ENCODE data around the gene CLCC1.
"Not testable (repeated sequence)": the region's sequence is repeated elsewhere in the genome, so short reads cannot be mapped to it uniquely, and the experiment has no call there.

CLCC1 gene, protein sequence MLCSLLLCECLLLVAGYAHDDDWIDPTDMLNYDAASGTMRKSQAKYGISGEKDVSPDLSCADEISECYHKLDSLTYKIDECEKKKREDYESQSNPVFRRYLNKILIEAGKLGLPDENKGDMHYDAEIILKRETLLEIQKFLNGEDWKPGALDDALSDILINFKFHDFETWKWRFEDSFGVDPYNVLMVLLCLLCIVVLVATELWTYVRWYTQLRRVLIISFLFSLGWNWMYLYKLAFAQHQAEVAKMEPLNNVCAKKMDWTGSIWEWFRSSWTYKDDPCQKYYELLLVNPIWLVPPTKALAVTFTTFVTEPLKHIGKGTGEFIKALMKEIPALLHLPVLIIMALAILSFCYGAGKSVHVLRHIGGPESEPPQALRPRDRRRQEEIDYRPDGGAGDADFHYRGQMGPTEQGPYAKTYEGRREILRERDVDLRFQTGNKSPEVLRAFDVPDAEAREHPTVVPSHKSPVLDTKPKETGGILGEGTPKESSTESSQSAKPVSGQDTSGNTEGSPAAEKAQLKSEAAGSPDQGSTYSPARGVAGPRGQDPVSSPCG

DNA sequence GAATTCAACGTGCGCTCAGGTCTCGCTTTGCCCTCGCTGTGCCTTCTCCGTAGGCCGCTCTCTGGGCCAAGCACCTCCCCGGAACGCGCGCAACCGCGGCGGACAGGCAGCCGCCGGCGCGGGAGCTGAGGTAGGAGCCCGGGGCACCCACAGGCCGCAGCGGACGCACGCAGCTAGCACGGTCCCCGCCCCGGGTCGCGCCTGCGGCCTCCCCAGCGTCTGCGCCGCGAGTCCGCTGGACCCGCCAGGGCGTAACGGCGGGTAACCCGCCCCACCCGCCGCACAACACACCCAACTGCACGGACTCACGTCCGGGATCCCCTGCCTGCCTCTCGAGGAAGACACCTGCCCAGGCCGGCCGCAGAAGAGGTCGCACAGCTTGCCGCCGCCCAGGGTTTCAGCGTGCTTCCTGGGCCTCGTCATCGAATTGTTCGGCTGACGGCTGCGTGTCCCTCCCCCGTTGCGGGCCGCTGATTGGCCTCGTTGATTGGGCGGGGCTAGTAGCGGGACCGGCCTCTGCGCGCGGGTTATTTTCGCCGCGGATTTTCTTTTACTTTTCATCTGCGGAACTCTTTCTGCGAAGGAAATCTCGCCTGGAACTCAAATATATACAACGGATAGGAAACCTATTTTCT is at the start of gene CLCC1:
TSS of gene CLCC1 (minus strand) at position 433 of the 635 bp plus-strand sequence. CDS start 13,047 bp downstream, outside the sequence.
- no peak for TF ChIP-seq ZNF274 (IDR thresholded peaks at IDR 0.05; ENCODE audit: low read depth, low read length)

DNA sequence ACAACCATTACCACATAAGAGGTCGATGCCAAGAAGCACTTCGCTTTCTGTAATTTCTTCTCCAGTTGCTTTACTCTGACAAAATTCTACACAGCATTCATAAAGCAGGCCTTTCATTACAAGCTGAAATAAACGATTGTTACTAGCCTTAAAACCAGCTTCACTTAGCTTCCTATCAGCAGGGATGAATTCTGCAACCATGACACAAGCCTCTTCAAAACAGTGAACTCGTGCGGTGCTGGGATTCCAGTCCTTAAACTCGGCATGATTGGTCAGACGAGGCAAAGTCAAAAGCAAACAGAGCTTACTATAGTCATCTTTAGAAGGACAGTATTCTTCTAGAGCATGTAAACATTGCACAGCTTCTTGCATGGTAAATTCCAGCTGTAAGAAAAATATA is 48.1 kb upstream of the CLCC1 start:
- no peak overlapping the region for H3K4me3 ChIP-seq (ENCODE audit: low read length)
- TF ChIP-seq ZNF274 (IDR thresholded peaks at IDR 0.05; ENCODE audit: low read depth, low read length), result no peak

More for the DNA sequence above, at the start of gene CLCC1:
- H3K4me3 ChIP-seq (ENCODE audit: low read length), result peak within 1 kb of the TSS; percentile 78

DNA sequence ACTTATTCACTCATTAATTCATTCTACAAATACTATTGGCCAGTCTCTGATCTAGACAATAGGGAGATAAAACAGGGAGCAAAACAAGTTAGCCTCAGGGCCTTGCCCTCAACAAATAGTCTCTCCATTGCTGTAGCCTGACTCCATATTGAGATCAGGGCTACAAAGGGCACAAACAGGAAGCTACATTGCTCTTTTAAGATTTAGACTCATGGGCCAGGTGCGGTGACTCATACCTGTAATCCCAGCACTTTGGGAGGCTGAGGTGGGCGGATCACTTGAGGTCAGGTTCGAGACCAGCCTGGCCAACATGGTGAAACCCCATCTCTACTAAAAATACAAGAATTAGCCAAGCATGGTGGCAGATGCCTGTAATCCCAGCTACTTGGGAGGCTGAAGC is 33.3 kb upstream of the CLCC1 start:
- H3K4me3 ChIP-seq (ENCODE audit: low read length), result not testable (repeated sequence)

DNA sequence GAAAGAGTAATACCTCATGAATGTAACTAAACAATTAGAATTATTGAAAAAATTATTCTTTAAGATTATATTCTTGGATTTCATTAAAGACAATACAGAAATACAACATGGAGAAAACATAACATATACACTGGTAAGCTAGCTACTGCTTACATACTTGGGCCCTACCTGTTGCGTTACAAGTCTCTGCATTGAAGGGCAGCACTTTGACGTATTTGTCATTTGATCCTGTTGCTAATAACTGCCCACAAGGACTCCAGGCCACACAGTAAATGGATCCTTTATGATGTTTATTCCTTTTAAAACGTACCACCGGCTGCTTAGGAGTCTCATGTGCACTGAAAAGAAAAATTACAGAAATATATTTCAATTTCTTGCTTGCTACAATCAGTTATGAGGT is 19.8 kb upstream of the CLCC1 start:
- TF ChIP-seq ZNF274 (IDR thresholded peaks at IDR 0.05; ENCODE audit: low read depth, low read length), result no peak
- H3K4me3 ChIP-seq (ENCODE audit: low read length), result no peak overlapping the region

DNA sequence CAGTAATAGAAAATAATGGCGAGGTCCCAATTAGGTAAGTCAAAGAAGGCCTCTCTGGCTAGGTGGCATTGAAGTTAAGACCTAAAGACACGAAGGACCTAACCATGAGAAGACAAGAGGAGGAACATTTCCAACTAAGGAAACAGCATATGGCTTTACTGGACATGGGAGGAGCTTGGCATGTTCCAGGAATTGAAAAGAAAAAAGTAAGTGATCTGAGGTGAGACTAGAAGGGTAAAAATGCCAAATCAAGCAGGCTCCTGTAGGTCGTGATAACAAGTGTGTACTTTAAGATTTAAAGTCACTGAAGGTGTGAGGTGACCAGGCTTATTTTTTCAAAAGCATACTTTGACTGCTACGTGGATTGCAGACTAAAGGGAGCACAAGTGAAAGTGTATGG is 13.4 kb upstream of the CLCC1 start:
- no peak overlapping the region for H3K4me3 ChIP-seq (ENCODE audit: low read length)
- no peak for TF ChIP-seq ZNF274 (IDR thresholded peaks at IDR 0.05; ENCODE audit: low read depth, low read length)

DNA sequence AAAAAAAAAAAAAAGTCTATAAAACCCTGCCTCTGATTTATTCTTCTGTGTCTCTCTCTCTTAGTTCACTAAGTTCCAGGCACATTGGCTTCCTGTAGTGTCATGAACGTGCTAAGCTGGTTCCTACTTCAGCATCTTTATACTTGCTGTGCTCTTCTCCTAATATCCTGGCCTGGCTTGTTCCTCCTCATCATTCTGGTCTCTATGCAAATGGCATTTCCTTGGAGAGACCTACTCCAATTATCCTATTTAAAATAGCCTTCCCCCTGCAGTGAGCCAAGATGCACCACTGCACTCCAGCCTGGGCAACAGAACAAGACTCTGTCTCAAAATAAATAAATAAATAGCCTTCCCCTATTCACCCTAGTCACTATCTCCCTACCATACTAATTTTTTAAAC is 9.7 kb upstream of the CLCC1 start:
- H3K4me3 ChIP-seq (ENCODE audit: low read length), result no peak overlapping the region
- no peak for TF ChIP-seq ZNF274 (IDR thresholded peaks at IDR 0.05; ENCODE audit: low read depth, low read length)

DNA sequence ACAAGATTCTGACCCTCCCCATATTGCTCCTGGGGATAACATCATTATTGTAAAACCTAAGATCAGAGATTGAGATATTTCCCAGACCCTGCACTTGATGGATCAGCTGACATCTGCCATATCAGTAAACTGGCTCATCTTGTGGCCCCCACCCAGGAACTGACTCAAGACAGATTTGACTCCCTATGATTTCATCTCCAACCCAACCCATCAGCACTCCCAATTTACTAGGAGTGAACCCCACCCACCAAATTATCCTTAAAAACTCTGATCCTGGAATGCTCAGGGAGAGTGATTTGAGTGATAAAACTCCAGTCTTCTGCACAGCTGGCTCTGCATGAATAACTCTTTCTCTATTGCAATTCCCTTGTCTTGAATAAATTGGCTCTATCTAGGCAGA is 6.1 kb upstream of the CLCC1 start:
- TF ChIP-seq ZNF274 (IDR thresholded peaks at IDR 0.05; ENCODE audit: low read depth, low read length), result no peak

DNA sequence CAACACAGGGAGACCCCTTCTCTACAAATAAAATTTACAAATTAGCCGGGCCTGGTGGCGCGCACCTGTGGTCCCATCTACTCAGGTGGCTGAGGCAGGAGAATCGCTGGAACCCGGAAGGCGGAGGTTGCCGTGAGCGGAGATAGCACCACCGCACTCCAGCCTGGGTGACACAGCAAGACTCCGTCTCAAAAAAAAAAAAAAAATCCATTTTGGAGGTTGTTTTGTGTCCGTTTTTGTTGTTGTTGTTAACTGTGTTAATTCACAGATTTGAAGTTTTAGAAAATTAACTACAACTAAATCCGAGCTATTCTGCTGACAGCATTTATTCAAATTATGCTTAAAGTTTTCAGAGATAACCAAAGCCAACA is 618 bp downstream of the CLCC1 start:
- TF ChIP-seq ZNF274 (IDR thresholded peaks at IDR 0.05; ENCODE audit: low read depth, low read length), result no peak
- H3K4me3 ChIP-seq (ENCODE audit: low read length), result peak overlapping the region; percentile 78

More for the DNA sequence above, 6.1 kb upstream of the CLCC1 start:
- H3K4me3 ChIP-seq (ENCODE audit: low read length), result no peak overlapping the region

DNA sequence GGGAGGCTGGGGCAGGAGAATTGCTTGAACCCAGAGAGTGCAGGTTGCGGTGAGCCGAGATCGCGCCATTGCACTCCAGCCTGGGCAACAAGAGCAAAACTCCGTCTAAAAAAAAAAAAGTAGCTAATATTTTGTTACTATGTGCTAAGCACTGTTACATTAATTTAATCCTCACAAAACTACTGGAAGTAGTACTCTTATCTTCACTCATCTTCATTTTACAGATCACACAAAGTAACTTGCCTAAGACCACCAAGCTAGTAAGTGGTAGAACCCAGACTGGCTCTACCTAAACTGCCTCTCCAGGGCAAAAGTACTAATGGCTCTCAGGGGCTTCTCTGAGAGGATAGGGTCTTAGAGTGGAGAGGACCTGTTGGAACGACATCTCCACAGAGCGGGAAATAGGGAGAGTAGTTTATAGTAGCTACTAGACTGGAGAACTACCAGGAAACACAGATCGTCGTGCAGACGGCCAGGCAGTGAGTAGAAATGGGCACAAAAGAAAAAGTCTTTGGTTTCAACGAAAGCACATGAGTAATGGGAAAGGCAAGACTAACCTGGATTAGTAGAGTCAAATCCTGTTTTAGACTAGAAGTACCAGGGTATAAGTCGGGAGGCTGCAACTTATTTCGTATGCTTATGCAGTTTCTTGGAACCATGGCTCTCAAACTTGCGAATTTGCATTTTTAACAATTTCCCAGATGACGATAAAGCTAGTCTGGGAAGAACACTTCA is 1.4 kb downstream of the CLCC1 start:
- no peak for TF ChIP-seq ZNF274 (IDR thresholded peaks at IDR 0.05; ENCODE audit: low read depth, low read length)
- peak overlapping the region; percentile 78 for H3K4me3 ChIP-seq (ENCODE audit: low read length)

DNA sequence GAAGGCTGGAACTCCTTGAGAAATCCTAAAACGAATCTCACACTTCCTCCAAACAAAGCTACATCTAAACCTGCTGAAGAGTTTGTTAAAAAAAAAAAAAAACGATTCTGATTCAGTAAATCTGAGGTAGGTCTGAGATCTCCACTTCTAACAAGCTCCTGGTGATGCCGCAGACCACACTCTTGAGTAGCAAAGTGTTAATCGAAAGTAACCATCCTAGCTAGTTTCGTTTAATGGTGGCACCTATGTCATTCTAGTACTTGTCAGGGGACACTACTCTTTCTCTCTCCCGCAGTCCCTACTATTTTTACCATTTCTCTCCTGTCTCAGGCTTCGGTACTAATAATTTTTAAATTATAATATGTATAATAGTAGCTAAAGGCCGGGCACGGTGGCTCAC is 2.1 kb downstream of the CLCC1 start:
- no peak for TF ChIP-seq ZNF274 (IDR thresholded peaks at IDR 0.05; ENCODE audit: low read depth, low read length)
- no peak overlapping the region for H3K4me3 ChIP-seq (ENCODE audit: low read length)

DNA sequence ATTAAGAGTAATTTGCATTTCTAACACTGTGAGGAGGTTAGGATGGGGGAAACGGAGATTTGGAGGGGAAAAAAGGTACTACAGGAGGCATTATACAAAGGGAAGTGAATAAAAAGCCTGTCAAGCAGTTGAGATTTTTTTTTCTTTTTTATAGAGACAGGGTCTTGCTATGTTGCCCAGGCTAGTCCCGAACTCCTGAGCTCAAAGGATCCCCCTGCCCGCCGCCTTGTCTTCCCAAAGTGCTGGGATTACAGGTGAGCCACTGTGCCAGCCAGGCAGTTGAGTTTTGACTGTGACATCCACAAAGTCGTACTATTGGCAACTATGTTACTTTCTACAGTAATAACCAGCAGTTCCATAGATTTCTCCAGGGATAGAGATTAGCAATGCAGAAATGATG is 2.6 kb downstream of the CLCC1 start:
- no peak overlapping the region for H3K4me3 ChIP-seq (ENCODE audit: low read length)
- no peak for TF ChIP-seq ZNF274 (IDR thresholded peaks at IDR 0.05; ENCODE audit: low read depth, low read length)

DNA sequence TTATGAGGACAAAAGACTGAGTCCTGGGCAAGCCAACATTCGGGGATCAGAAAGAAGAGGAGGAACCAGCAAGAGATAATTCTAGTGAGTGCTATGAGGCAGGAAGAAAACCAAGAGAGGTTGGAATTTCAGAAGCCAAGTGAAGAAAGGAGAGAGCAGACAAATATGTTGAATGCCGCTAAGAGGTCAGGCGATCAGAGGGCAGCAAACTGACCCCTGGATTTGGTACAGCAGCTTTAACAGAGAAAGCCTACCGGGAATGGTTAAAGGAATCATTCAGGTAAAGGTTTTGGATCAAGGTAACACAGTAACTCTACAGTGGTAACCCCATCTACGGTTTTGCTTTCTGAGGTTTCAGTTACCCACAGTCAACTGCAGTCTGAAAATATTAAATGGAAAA is 5.4 kb downstream of the CLCC1 start:
- no peak overlapping the region for H3K4me3 ChIP-seq (ENCODE audit: low read length)
- no peak for TF ChIP-seq ZNF274 (IDR thresholded peaks at IDR 0.05; ENCODE audit: low read depth, low read length)

DNA sequence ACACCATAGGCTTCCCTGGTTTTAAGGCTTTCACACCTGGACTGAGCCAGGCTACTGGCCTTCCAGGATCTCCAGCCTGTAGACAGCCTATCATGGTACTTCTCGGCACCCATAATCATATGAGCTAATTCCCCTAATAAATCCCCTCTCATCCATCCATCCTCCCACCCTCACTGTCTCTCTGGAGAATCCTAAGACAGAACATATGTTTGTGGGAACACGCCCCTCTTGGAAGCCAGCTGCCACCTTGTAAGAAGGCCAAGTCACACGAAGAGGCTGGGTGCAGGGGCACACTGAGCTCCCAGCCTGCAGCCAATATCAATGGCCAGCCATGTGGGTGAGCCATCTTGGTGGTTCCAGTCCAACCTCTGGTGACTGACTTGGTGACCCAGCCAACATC is 7.4 kb downstream of the CLCC1 start:
- TF ChIP-seq ZNF274 (IDR thresholded peaks at IDR 0.05; ENCODE audit: low read depth, low read length), result no peak
- H3K4me3 ChIP-seq (ENCODE audit: low read length), result no peak overlapping the region

DNA sequence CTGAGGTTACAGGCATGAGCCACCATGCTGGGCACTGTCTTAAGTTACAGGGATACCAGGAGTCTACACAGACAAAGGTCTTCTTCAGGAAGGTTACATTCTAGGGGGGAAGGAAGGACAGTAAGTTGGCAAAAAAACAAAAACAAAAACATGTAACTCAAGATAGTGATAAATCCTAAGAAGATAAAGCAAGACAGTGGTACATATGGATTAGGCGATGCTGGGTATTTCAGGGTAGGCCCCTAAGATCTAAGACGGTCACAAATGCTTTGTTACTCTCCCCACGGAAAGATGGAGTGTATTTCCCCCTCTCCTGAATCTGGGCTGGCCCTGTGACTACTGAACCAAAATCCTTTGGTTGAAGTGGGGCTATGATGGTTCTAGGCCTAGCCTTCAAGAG is 8.2 kb downstream of the CLCC1 start:
- no peak overlapping the region for H3K4me3 ChIP-seq (ENCODE audit: low read length)
- TF ChIP-seq ZNF274 (IDR thresholded peaks at IDR 0.05; ENCODE audit: low read depth, low read length), result no peak

DNA sequence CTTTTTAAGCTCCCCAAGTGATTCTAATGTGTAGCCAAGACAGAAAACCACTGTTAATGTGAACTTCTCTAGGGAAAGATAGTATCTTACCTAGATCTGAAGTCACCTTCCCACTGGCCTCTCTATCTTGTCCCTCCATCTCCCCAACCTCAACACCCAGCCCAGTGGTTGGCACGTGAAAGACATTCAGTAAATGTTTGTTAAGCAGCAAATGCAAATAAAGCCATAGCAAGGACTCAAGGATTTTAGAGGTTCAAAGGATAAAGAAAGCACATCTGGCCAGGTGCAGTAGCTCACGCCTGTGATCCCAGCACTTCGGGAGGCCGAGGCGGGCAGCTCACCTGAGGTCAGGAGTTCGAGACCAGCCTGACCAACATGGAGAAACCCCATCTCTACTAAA is 9.8 kb downstream of the CLCC1 start:
- no peak overlapping the region for H3K4me3 ChIP-seq (ENCODE audit: low read length)
- no peak for TF ChIP-seq ZNF274 (IDR thresholded peaks at IDR 0.05; ENCODE audit: low read depth, low read length)

All from GM08714 (cell line).